Gastroesophageal sphincter (tissue), 3 donors: ENCODE results near the gene TNNT2.

Experiments used
- EP300 ChIP-seq: sonication (generic); formaldehyde crosslinking; IDR thresholded peaks from one replicate; pipeline ENCODE4 v1.6.1; 2017; ENCODE audit warnings: antibody characterized with exemption, mild to moderate bottlenecking
- POLR2A ChIP-seq, 2 donors: fragments of 450-650 bp; IDR thresholded peaks; one replicate each; pipeline ENCODE4 v1.6.1; 2017; ENCODE audit warnings: antibody characterized with exemption in 2 of 2, mild to moderate bottlenecking in 2 of 2, moderate library complexity in 1 of 2
- TF ChIP-seq, protein P1 (sequence below), 4 experiments: fragments of 200-600 bp in 2 of 4; fragments of 450-650 bp in 2 of 4; sonication (generic) in 1 of 4; IDR thresholded peaks; one replicate each; pipeline ENCODE4 v1.5.1; 2017 to 2019; ENCODE audit warnings: antibody characterized with exemption in 4 of 4, mild to moderate bottlenecking in 2 of 4, moderate library complexity in 2 of 4

- TF ChIP-seq, protein P1, sequence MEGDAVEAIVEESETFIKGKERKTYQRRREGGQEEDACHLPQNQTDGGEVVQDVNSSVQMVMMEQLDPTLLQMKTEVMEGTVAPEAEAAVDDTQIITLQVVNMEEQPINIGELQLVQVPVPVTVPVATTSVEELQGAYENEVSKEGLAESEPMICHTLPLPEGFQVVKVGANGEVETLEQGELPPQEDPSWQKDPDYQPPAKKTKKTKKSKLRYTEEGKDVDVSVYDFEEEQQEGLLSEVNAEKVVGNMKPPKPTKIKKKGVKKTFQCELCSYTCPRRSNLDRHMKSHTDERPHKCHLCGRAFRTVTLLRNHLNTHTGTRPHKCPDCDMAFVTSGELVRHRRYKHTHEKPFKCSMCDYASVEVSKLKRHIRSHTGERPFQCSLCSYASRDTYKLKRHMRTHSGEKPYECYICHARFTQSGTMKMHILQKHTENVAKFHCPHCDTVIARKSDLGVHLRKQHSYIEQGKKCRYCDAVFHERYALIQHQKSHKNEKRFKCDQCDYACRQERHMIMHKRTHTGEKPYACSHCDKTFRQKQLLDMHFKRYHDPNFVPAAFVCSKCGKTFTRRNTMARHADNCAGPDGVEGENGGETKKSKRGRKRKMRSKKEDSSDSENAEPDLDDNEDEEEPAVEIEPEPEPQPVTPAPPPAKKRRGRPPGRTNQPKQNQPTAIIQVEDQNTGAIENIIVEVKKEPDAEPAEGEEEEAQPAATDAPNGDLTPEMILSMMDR (IDR thresholded peaks at IDR 0.05), result no peak
- TF ChIP-seq EP300 (no peak), POLR2A (IDR thresholded peaks at IDR 0.05) (no peak)
Measured at GRCh38 chr1:201320168-201320788, 57.2 kb downstream of the TNNT2 start.
